Measurements from ENCODE around the gene PLEKHG4B.

PLEKHG4B gene

DNA sequence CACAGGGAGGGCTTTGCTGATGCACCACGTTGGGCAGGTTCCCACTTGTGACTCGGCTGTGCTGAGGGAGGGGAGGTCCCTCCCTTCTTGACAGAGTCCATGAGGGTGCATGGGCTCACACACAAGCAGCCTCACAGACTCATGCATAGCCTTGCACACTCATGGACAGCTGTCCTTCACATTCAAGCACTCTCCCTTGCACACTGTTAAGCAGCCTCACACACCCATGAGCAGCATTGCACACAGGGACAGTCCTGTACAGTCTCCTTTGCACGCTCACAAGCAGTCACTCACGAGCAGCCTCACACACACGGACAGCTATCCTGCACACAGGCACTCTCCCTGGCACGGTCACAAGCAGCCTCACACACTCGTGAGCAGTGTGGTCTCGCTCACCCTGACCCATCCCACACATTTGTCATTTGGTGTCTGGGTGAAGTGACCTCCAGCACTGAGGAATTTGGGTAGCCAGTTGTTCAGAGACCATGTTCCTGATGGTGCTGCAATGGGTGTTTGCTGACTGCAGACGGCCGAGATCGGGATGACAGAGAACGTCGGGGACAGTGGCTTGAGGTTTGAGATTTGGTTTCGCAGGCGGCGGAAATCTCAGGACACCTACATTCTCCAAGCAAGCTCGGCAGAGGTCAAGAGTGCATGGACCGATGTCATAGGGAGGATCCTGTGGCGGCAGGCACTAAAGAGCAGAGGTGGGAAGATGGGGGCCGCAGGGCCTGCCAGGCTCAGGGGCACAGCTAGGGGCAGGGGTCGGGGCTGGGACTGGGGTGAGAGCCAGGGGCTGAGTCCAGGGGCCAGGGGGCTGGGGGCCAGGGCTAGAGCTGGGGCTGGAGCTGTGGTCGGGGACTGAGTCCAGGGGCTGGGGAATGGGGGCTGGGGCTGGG lies 81.7 kb downstream of the PLEKHG4B start:
- no peak for DNase-seq

DNA sequence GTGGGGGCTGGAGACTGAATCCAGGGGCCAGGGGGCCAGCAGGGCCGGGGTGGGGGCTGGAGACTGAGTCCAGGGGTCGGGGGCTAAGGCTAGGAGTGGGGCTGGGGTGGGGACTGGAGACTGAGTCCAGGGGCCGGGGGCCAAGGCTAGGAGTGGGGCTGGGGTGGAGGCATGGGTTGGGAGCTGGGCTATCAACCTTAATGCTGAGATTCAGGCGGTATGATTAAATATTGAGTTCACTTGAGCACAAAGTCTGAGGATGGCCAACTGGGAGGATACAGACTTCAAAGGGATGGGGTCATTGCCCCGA lies 82.3 kb downstream of the PLEKHG4B start:
- no peak for DNase-seq

DNA sequence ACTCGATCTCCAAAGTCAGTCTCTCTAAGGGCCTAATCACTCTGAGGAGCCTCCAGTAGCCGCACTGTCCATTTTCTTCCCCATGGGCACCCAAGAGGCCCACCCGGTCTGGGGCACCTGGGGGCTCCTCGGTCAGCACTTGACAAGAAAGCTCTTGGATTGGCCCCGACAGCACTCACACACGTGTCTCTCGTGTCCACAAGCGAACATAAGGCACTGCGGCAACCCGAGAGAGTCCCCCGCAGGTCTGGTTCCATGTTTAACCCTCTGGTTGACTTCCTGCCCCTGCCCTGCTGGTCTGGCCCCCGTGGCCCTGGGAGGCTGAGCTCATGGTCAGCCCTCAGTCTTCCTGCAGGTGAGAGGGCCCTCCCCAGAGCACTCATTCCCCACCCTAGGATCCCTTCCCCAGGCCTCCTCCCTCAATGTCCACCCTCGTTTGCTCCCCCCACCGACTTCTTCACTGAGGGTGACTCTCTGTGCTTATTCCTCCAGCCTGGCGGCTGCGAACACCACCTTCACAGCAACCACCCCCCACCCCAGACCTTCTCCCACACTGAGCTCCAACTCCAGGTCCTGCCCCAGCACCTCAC lies 83.0 kb downstream of the PLEKHG4B start:
- DNase-seq, result no peak

DNA sequence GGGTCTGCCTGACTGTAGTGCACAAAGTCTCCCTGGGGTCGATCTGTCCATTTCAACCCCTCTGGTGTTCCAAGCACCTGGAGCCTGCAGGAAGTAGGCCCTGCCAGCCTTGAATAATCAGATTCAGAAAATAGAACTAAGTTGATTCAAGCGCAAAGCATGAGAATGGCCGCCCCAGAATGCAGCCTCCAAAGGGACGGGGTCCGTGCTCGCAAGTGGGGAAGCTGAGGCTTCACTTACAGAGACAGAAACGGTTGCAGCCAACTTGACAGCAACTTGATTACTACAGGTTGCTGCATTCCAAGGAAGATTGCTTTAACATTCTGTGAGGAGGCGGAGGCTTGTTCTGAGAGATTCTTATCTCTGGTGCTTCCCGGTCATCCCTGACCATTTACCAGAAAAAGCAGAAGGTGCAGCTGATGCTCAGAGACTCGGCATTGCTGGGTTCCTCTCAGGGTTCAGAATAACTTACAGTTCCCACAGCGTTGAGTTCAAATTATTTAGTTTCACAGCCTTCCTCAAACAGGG lies 84.4 kb downstream of the PLEKHG4B start:
- DNase-seq, result no peak

DNA sequence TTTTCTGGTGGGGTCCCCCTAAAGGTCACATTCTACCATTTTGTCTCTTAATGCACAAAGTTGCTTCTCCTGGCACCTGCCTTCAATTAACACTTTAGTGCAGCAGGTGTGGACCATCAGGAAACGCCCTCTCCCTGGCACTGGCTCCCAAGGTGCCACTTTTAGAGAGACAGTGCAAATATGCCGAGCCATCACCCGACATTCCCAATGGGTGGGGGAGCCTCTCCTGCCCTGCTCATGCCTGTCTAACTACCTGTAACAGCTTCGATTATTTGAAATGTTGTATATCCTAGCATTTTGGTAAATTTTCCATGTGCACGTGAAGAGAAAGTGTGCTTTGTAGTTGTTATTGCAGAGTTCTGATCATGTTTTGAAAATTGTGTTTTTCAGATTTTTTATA lies 86.1 kb downstream of the PLEKHG4B start:
- DNase-seq, result no peak

DNA sequence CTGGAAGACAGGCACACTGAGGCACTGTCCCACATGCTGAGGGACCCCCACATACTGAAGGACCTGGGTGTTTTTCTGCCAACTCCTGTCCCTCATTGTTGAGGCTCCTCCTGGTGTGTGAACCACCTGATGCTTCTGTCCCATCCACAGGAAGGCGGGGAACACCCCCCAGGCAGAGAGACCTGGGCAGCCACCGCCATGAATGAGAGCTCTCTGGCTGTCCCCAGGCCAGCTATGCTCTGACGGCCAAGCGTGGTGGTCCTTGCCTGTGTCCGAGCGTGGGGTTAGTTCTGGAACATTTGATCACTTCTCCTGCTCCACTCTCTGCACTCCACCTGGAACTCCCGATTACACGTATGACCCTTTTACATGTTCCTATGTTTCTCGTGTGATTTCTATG lies 87.4 kb downstream of the PLEKHG4B start:
- DNase-seq, result no peak

DNA sequence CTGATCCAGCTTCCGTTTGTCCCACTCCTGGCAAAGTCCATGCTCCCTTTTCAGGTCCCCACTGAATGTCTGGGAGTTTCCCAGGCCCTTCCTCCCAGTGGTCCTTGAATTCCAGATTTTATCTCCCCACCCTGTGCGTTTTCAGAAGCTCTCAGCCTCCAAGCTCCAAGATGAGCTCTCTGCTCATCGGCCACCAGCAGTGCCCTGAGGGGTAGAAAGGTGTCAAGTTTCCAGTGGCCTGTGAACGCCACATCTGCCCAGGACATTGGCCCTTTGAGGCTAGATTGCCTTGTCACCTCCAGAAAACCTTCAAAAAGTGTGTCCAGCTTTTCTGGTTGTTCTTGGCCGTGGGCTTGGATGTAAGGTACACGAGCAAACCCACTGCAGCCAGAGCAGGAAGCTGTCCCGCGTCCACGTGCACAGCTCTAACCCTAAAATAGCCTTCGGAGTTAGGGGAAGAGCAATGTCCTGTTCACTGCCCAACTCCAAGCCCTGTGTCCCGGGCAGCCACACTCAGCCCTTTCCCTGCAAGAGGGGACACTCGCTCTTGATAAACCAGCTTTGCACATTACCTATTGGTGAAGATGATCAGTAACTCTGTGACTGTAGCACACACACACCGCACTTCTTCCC lies 88.4 kb downstream of the PLEKHG4B start:
- no peak for DNase-seq

DNA sequence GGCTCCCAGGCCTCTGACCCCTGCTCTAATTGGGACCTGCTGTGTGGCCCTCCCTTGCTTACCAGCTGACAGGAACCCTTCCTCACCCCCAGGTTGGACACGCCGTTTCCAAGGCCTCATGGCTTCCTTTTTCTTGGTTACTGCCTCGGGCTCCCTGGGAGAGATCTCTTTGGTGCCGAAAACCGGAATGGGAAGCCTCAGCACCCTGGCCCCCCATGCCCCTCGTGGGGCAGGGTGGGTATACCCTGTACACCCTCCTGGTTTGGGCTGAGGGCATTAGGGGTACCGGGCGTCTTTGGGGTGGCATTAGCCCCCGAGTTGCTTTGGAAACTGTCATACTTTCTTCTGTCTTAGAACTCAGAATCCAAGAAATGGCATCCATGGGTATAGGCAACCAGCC lies 89.2 kb downstream of the PLEKHG4B start:
- no peak for DNase-seq

DNA sequence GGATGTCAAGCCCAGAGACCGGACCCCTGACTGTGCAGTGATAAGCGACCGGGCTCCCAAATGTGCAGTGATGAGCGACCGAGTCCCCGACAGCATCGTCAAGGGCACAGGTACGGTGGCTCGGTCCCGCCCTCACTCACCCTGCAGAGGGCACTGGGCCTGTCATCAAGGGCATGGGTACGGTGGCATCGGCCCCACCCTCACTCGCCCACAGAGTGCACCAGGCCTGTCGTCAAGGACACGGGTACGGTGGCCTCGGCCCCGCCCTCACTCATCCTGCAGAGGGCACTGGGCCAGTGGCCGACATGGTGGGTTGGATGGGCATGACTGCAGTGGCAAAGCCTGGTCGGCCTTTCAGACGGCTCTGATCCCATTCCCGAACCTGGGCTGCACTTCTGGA lies 89.6 kb downstream of the PLEKHG4B start:
- no peak for DNase-seq

DNA sequence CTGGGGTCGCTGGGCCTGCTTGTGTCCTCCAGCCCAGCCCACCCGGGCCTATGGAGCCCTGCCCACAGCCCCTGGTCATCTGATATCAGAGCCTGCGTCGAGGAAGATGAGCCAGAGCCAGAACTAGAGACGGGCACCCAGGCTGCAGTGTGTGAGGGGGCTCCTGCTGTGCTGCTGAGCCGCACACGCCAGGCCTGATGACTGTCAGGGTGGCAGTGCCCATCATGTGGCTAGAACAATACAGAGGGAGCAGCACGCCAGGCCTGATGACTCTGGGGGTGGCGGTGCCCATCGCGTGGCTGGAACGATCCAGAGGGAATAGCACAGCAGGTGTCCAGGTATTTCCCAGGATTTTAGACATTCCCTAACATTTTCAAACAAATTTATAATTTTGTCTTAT lies 90.2 kb downstream of the PLEKHG4B start:
- no peak for DNase-seq

DNA sequence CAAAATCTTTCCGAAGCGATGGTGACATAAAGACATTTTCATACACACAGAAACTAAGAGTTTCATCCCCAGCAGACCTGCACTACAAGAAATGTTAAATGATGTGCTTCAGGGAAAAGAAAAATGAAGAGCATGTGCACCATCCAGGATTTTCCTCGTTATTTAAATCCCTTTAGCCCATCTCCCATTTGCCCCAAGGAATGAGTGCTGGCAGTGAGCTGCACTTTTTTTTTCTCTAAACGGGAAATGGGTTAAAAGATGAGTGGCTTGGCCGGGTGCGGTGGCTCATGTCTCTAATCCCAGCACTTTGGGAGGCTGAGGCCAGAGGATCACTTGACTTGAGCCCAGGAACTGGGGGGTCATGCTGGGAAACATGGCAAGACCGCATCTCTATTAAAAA lies 92.5 kb downstream of the PLEKHG4B start:
- DNase-seq, result no peak

DNA sequence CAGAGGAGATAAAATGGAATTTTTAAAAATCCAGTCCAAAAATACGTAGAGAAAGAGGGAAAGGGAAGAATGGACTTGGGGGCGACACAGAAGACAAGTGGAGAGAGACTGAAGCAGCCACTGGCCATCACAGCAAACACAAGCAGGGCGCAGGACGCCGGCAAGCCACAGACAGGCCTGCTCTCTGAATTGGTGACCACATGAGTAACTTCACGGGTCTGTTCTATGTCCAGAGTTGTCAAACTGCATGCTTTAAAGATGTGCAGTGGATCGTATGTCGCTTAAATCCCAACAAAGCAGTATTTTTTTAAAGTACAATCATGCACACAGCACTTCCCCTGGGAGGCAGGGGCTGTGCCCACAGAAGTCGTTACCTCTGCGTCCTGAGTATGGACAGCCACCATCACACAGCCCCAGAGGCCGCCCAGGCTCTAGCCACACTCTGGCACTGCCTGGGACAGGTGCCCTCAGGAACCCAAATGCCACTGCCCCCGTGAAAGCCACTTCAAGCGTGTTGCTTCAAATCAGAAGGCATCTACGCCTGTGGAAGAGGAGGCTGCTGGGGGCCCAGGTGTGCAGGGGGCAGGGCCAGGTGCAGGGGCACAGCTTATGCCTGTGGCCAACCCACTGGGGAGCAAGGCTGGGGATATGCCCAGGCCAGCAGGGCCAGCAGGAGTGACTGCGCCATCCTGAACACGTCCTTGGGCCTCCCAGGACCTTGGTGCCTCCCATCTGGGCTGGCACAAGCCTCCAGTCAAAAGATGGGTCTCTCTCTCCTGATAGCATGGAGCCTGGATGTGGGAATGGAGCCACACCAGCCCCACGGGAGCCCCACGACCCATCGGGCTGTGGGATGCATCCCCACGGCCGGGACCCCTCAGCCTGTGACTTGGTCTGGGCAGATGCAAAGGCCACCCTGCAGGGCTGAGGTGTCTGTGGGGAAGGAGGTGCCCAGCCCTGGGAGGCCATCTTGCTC lies 93.4 kb downstream of the PLEKHG4B start:
- DNase-seq, result no peak

DNA sequence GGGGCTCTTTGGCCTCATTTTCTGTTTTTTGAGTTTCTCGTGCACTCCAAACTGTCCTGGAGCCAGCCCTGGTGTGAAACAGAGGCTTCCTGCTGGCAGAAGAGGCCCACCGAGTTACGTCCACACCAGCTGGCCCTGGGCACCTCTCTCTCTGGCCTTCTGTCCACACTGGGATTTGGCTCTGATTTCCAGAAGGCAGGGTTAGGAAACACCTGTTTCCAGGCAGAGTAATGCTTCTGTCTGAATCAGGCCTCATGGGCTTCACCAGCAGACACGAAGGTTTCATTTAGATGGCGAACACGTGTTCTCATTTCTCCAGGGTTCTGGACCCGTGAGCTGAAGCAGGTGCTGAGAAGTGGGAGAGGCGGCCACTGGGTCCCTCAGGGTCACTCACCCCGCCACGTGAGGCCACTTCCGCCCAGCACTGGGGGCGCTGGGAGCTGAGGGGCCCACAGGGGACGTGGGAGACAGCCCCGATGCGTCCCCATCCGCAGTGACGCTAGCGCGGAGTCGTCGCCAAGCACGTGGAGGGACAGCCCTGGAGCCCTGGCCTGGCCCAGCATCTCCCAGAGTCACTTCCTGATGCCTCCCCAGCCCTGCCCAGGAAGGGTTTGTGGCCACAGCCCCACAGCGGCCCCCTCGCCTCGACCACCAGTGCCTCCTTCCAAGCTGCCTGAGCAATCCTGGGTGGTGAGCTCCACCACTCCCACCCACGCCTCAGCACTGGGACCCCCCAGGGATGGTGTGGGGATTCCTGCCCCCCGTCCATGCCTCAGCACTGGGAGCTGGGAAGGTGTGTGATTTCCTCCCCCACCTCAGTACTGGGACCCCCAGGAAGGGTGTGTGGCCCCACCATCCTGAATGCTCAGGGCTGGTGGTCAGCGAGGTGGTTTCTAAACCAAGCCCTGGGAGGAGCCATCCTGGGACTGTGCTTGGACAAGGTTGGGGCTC lies 94.4 kb downstream of the PLEKHG4B start:
- DNase-seq, result no peak

DNA sequence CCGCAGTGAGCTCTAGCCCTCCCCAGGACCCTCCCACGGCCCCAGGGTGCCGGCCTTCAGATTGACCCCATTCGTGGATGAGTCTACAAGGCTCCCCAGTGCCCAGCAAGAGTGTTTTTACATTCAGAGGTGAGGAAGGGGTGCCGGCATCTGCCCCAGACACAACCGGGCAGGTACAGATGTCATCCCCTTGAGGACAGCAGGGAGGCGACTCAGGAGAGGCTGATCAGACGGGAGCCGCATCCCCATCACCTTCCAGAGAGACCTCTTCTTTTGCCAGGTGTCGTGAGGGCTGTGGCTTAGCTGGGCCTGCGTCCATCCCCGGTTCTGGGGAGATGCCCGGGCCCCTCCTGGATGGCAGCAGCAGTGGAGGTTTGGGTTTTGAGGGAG lies 95.1 kb downstream of the PLEKHG4B start:
- no peak for DNase-seq

DNA sequence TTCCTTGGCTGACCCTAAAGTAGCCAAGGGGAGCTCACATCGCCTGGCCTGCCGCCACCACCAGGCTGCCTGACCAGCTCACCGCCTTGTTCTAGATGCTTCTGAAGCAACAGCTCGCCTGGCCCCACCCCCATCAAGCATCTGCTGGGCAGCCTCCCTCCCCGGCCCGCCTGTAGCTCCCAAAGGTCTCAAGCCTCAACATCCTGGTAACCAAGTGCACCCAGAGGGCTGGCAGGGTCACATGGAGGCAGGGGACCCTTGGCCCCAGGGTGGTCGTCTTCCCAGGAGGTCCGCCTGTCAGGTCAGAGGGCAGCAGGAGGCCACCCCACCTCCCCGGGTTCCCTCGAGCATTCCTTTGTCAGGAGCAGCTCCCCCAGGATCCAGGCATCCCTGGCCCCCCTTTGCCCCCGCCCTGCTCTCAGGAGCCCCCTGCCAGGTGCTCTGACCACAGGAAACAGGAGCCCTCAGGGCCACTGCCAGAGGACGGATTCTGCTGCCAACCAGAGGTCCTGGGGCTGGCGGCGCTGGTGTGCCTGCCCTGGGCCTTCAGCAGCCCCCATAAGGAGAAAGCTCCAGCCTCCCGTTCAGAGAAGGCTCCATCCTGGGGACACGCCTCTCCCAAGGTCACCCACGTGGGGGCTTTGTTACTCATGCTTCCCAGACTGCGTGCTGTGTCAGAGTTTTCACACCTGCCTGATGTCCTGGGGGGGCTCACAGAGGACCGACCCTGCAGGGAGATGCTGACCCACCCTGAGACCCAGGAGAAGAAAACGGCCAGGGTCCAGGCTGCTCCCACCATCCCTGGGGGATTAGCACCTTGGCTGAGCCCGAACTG lies 95.9 kb downstream of the PLEKHG4B start:
- DNase-seq, result no peak

DNA sequence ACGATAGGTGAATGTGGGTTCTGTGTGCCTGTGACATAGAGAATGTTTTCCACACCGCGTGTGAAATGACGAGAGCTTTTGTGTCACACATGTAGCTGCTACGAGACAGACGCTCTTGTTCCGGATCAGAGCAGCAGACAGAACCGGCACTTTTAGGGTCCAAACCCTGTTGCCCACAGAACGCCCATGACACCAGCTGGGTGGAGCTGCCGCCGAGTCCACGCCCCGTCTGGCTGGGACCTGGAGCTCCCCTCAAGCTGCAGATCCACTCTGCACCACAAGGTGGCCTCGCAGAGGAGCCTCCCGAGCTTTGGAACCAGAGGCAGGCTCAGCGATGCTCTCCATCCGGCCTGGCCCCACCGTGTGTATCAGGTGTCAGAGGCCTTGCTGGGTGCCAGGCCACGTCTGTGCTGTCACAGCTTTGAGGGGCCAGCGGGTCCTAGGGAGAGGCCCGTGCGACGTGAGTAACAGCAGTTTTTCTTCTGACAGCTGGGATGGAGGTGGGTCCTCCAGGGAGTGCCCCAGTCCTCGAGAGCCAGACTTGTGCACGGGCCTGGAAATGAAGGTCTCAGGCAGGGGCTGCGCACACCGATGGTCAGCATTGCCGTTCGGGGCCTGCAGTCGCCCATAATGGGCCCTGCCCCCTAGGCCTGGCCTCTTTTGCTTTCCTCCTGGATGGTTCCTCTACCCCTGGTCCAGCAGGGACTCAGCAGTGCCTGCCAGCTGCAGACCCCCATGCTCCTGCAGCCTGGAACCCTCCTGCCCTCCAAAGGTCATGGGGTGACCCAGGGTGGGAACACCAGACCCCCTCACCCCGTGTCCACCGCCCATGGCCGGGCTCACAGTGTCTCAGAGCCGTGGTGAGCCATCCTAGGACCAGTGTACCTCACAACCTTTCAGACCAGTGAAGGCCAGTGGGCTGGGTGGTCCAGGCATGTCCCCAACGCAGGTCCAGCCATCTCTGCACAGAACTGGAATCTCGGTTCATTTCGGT lies 96.8 kb downstream of the PLEKHG4B start:
- peak; percentile 79 for DNase-seq

DNA sequence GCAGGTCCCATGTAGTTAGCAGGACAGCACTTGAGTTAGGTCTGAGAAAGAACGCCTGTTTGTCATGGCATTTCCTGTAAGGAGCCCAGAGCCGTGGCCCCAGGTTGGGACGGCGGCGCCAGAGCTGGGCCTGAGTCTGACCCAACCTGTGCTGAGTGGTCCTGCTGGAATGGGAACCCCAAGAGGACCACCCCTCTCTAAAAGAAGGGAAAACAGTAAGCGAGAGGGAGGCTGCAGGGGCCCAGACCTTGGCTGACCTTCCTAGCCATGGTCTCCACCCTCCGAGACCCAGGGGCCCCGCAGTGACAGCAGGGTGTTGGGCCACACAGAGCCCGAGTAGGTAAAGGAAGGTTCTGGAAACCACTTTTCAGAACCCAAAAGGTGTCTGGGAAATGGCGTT lies 97.5 kb downstream of the PLEKHG4B start:
- no peak for DNase-seq

DNA sequence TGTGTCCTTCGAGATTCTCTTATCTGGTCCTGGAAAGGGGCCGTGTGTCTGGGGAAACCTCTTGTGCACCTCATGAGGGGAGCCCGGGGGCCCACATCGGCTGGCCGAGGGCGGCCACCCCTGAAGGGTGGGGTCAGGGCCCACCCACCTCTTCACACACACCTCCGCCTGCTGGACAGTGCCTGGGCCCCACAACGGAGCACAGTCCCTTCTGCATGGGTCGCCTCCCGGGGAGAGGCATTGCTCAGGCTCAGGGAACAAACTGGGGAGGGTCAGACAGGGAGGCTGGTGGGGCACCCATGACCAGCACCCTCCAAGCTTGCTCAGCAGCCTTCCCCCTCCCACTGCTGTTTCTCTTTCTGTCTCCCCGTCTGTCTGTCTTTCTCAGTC lies 98.0 kb downstream of the PLEKHG4B start:
- DNase-seq, result no peak

DNA sequence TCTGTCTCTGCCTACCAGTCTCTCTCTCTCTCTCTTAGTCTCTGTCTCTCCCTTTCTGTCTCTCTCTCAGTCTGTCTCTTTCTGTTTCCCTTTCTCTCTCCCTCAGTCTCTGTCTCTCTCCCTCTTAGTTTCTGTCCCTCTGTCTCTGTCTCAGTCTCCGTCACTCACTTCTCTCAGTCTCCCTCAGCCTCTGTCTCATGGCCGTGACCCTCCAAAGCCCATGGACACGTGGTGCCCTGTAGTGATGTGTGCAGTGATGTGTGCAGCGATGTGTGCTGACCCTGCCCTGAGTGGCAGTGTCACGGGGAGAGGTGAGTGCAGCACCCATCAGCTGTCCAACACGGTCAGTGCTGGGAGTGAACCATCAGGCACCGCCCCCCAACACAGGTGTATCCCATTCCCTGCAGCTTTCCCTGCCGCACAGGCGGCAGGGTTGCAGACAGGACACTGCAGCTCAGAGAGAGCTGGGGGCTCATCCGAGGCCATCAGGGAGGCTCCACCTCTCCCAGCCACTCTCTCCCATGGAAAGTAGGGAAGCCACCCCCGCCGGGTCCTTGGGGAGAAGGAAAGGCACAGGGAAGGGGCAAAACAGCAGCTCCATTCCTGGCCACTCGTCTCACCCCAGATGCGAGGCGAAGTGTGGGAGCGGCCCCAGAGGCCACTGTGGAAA lies 98.5 kb downstream of the PLEKHG4B start:
- no peak for DNase-seq

Data from activated effector memory CD4-positive, alpha-beta T cell treated with Interleukin-2 at 50 U/mL for 16 hours (primary cell).